ENCODE measurements around the gene OIP5. TPM values are rescaled to one million over a fixed set of nuclear protein-coding genes. Genes with fewer than 3 reads are reported as not detected.

OIP5 gene
- total RNA-seq, 1 experiment from 2014 or later = 40.3 TPM

GRCh38 chr15:41281236-41281635, 51.2 kb downstream of the OIP5 start:
- BruUV-seq (replicated peaks) = no TSS peak
- Histone ChIP-seq H3K9me2 (replicated peaks; ENCODE audit: low read length) (no peaks in the 10 kb centered on the region), H3K9me3 (ENCODE audit: low read length) (no peaks in the 10 kb centered on the region), H3K79me2 (ENCODE audit: low read length) (peaks cover 25% of the 10 kb centered on the region), H3K27ac (ENCODE audit: low read length) (peak overlapping the region; percentile 42; the same call in 1 of the 2 replicates), H3K4me1 (ENCODE audit: insufficient read depth, low read length) (peaks cover 31% of the 10 kb centered on the region), H3K27me3 (ENCODE audit: low read length) (no peaks in the 10 kb centered on the region), H3K36me3 (ENCODE audit: low read depth, low read length) (peaks cover 26% of the 10 kb centered on the region), H3F3A (ENCODE audit: low read length, unreplicated experiment) (no peaks in the 10 kb centered on the region), H3K4me2 (ENCODE audit: low read length) (peak overlapping the region; percentile 29; the same call in 1 of the 2 replicates), H4K20me1 (ENCODE audit: low read length) (peaks cover 7% of the 10 kb centered on the region; the same call in 1 of the 2 replicates), H2AFZ (ENCODE audit: low read length) (no peak overlapping the region), H3K9ac (ENCODE audit: low read length) (no peak overlapping the region), H3K4me3 (ENCODE audit: low read length) (no peak overlapping the region)
- TF ChIP-seq EZH2phosphoT487 (IDR thresholded peaks at IDR 0.05; ENCODE audit: borderline replicate concordance, low read length) = no peak
- no peak for TF ChIP-seq CTCF (conservative IDR thresholded peaks at IDR 0.05; ENCODE audit: low read depth, low read length)
- no peak for TF ChIP-seq EZH2 (IDR thresholded peaks at IDR 0.05; ENCODE audit: low read length, unreplicated experiment)
- ChIA-PET CTCF (interaction anchor here (0.6 kb wide), 1 partner anchor 48 kb away, joined by 8 read pairs; no protein-coding TSS in a partner anchor), POLR2A (ENCODE audit: unreplicated experiment) (interaction anchor here (0.5 to 0.6 kb wide), 2 partner anchors 31 to 197 kb away, joined by 6 to 10 read pairs; no protein-coding TSS in a partner anchor)
- ATAC-seq (peak; percentile 61), DNase-seq (peak; percentile 87)
- intact Hi-C loops (cut with micrococcal nuclease) = loop anchor here (1.0 kb wide), 1 partner anchor 50 kb away; the partner anchor contains the start of gene CHP1

GRCh38 chr15:41279535-41280283, 52.7 kb downstream of the OIP5 start:
- Histone ChIP-seq H4K20me1 (ENCODE audit: low read length) (no peaks in the 10 kb centered on the region), H2AFZ (ENCODE audit: low read length) (no peak overlapping the region), H3K36me3 (ENCODE audit: low read depth, low read length) (peaks cover 13% of the 10 kb centered on the region; the same call in 1 of the 2 replicates), H3K9me3 (ENCODE audit: low read length) (no peaks in the 10 kb centered on the region), H3K27me3 (ENCODE audit: low read length) (no peaks in the 10 kb centered on the region), H3K79me2 (ENCODE audit: low read length) (peaks cover 9% of the 10 kb centered on the region), H3K4me1 (ENCODE audit: insufficient read depth, low read length) (peaks cover 21% of the 10 kb centered on the region), H3K9me2 (replicated peaks; ENCODE audit: low read length) (no peaks in the 10 kb centered on the region), H3K27ac (ENCODE audit: low read length) (no peak overlapping the region), H3K4me2 (ENCODE audit: low read length) (no peak overlapping the region), H3K9ac (ENCODE audit: low read length) (no peak overlapping the region), H3F3A (ENCODE audit: low read length, unreplicated experiment) (no peaks in the 10 kb centered on the region), H3K4me3 (ENCODE audit: low read length) (no peak overlapping the region)
- BruUV-seq (replicated peaks) = TSS peak; percentile 7
- intact Hi-C loops (cut with micrococcal nuclease) = no loop called here
- ATAC-seq (no peak), DNase-seq (no peak)
- ChIA-PET CTCF (no interaction called here), POLR2A (ENCODE audit: unreplicated experiment) (no interaction called here)
- TF ChIP-seq EZH2 (IDR thresholded peaks at IDR 0.05; ENCODE audit: low read length, unreplicated experiment) = no peak
- no peak for TF ChIP-seq CTCF (conservative IDR thresholded peaks at IDR 0.05; ENCODE audit: low read depth, low read length)
- no peak for TF ChIP-seq EZH2phosphoT487 (IDR thresholded peaks at IDR 0.05; ENCODE audit: borderline replicate concordance, low read length)

GRCh38 chr15:41278319-41278718, 54.1 kb downstream of the OIP5 start:
- CTCF ChIA-PET = no interaction called here
- Histone ChIP-seq H3K9ac (ENCODE audit: low read length) (no peak overlapping the region), H3F3A (ENCODE audit: low read length, unreplicated experiment) (no peaks in the 10 kb centered on the region), H3K27ac (ENCODE audit: low read length) (no peak overlapping the region), H3K9me2 (replicated peaks; ENCODE audit: low read length) (no peaks in the 10 kb centered on the region), H3K27me3 (ENCODE audit: low read length) (no peaks in the 10 kb centered on the region), H3K4me1 (ENCODE audit: insufficient read depth, low read length) (peaks cover 19% of the 10 kb centered on the region), H2AFZ (ENCODE audit: low read length) (no peak overlapping the region), H3K9me3 (ENCODE audit: low read length) (no peaks in the 10 kb centered on the region), H3K4me3 (ENCODE audit: low read length) (no peak overlapping the region), H3K4me2 (ENCODE audit: low read length) (no peak overlapping the region), H3K79me2 (ENCODE audit: low read length) (no peaks in the 10 kb centered on the region), H4K20me1 (ENCODE audit: low read length) (no peaks in the 10 kb centered on the region), H3K36me3 (ENCODE audit: low read depth, low read length) (peaks cover 13% of the 10 kb centered on the region; the same call in 1 of the 2 replicates)
- BruUV-seq (replicated peaks) = no TSS peak
- DNase-seq (no peak), ATAC-seq (no peak)
- TF ChIP-seq EZH2phosphoT487 (IDR thresholded peaks at IDR 0.05; ENCODE audit: borderline replicate concordance, low read length) = no peak
- no peak for TF ChIP-seq CTCF (conservative IDR thresholded peaks at IDR 0.05; ENCODE audit: low read depth, low read length)
- TF ChIP-seq EZH2 (IDR thresholded peaks at IDR 0.05; ENCODE audit: low read length, unreplicated experiment) = no peak
- intact Hi-C loops (cut with micrococcal nuclease) = no loop called here
- POLR2A ChIA-PET (ENCODE audit: unreplicated experiment) = interaction anchor here (0.5 kb wide), 1 partner anchor 197 kb away, joined by 4 read pairs; no protein-coding TSS in a partner anchor

Data from PC-3 (cell line).